Measurements from ENCODE around the gene EIF4EBP2. TPM values are rescaled to one million over a fixed set of nuclear protein-coding genes. Genes with fewer than 3 reads are reported as not detected.

Gene EIF4EBP2
- total and polyA plus RNA-seq, 2 of the 13 experiments (the other 11 are each of a cell fraction or from before 2014, with no cell fraction given), result 16.9 to 22.0 TPM

GRCh38 chr10:70363971-70364771, 39.8 kb upstream of the EIF4EBP2 start (continued):
- TF ChIP-seq, protein P1, sequence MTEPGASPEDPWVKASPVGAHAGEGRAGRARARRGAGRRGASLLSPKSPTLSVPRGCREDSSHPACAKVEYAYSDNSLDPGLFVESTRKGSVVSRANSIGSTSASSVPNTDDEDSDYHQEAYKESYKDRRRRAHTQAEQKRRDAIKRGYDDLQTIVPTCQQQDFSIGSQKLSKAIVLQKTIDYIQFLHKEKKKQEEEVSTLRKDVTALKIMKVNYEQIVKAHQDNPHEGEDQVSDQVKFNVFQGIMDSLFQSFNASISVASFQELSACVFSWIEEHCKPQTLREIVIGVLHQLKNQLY (CRISPR knock-in tag; IDR thresholded peaks at IDR 0.05), result no peak
- no peak for TF ChIP-seq NONO (IDR thresholded peaks at IDR 0.05)
- peak; percentile 59; the same call in 1 of the 2 replicates for TF ChIP-seq NONO (CRISPR knock-in tag; conservative IDR thresholded peaks at IDR 0.05)
- no peak for TF ChIP-seq CBX1 (IDR thresholded peaks at IDR 0.05; ENCODE audit: low read depth)
- TF ChIP-seq, protein P2, sequence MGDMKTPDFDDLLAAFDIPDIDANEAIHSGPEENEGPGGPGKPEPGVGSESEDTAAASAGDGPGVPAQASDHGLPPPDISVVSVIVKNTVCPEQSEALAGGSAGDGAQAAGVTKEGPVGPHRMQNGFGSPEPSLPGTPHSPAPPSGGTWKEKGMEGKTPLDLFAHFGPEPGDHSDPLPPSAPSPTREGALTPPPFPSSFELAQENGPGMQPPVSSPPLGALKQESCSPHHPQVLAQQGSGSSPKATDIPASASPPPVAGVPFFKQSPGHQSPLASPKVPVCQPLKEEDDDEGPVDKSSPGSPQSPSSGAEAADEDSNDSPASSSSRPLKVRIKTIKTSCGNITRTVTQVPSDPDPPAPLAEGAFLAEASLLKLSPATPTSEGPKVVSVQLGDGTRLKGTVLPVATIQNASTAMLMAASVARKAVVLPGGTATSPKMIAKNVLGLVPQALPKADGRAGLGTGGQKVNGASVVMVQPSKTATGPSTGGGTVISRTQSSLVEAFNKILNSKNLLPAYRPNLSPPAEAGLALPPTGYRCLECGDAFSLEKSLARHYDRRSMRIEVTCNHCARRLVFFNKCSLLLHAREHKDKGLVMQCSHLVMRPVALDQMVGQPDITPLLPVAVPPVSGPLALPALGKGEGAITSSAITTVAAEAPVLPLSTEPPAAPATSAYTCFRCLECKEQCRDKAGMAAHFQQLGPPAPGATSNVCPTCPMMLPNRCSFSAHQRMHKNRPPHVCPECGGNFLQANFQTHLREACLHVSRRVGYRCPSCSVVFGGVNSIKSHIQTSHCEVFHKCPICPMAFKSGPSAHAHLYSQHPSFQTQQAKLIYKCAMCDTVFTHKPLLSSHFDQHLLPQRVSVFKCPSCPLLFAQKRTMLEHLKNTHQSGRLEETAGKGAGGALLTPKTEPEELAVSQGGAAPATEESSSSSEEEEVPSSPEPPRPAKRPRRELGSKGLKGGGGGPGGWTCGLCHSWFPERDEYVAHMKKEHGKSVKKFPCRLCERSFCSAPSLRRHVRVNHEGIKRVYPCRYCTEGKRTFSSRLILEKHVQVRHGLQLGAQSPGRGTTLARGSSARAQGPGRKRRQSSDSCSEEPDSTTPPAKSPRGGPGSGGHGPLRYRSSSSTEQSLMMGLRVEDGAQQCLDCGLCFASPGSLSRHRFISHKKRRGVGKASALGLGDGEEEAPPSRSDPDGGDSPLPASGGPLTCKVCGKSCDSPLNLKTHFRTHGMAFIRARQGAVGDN (CRISPR knock-in tag; IDR thresholded peaks at IDR 0.05), result peak; percentile 95
- TF ChIP-seq HNF4A (CRISPR knock-in tag; IDR thresholded peaks at IDR 0.05), result peak; percentile 39; the same call in 1 of the 2 replicates
- no peak for TF ChIP-seq CHCHD3 (CRISPR knock-in tag; IDR thresholded peaks at IDR 0.05)
- TF ChIP-seq NFRKB (IDR thresholded peaks at IDR 0.05), result no peak
- TF ChIP-seq TOPORS (CRISPR knock-in tag; IDR thresholded peaks at IDR 0.05), result 0 out of 2 replicates have a peak, but pooled peaks have one; percentile 50
- peak; percentile 69; the same call in 1 of the 2 replicates for TF ChIP-seq RXRB (CRISPR knock-in tag; IDR thresholded peaks at IDR 0.05; ENCODE audit: borderline replicate concordance)
- TF ChIP-seq ZNF441 (CRISPR knock-in tag; IDR thresholded peaks at IDR 0.05; ENCODE audit: borderline replicate concordance), result peak; percentile 76; the same call in 1 of the 2 replicates
- no peak for TF ChIP-seq CREBL2 (CRISPR knock-in tag; IDR thresholded peaks at IDR 0.05; ENCODE audit: borderline replicate concordance)
- peak; percentile 53; the same call in 1 of the 2 replicates for TF ChIP-seq UBTF (CRISPR knock-in tag; IDR thresholded peaks at IDR 0.05)
- peak; percentile 52; the same call in 1 of the 2 replicates for TF ChIP-seq HDAC1 (CRISPR knock-in tag; IDR thresholded peaks at IDR 0.05)
- no peak for TF ChIP-seq HOXA9 (CRISPR knock-in tag; IDR thresholded peaks at IDR 0.05; ENCODE audit: borderline replicate concordance)
- TF ChIP-seq, protein P3, sequence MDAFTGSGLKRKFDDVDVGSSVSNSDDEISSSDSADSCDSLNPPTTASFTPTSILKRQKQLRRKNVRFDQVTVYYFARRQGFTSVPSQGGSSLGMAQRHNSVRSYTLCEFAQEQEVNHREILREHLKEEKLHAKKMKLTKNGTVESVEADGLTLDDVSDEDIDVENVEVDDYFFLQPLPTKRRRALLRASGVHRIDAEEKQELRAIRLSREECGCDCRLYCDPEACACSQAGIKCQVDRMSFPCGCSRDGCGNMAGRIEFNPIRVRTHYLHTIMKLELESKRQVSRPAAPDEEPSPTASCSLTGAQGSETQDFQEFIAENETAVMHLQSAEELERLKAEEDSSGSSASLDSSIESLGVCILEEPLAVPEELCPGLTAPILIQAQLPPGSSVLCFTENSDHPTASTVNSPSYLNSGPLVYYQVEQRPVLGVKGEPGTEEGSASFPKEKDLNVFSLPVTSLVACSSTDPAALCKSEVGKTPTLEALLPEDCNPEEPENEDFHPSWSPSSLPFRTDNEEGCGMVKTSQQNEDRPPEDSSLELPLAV (CRISPR knock-in tag; conservative IDR thresholded peaks at IDR 0.05; ENCODE audit: low read depth), result no peak
- TF ChIP-seq, protein P4, sequence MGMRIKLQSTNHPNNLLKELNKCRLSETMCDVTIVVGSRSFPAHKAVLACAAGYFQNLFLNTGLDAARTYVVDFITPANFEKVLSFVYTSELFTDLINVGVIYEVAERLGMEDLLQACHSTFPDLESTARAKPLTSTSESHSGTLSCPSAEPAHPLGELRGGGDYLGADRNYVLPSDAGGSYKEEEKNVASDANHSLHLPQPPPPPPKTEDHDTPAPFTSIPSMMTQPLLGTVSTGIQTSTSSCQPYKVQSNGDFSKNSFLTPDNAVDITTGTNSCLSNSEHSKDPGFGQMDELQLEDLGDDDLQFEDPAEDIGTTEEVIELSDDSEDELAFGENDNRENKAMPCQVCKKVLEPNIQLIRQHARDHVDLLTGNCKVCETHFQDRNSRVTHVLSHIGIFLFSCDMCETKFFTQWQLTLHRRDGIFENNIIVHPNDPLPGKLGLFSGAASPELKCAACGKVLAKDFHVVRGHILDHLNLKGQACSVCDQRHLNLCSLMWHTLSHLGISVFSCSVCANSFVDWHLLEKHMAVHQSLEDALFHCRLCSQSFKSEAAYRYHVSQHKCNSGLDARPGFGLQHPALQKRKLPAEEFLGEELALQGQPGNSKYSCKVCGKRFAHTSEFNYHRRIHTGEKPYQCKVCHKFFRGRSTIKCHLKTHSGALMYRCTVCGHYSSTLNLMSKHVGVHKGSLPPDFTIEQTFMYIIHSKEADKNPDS (CRISPR knock-in tag; IDR thresholded peaks at IDR 0.05), result no peak
